AG04449 (cell line): ENCODE data around the gene CLTCL1.

Source experiments
- CTCF ChIA-PET: fragments of 350-600 bp; formaldehyde crosslinking; extraction: SDS; loops from one replicate; lab custom pipeline; 2021; ENCODE audit warnings: antibody characterized with exemption; lab: Yijun Ruan, JAX
- POLR2A ChIA-PET: fragments of 400-600, 350-600 bp; formaldehyde crosslinking; extraction: SDS; loops from one replicate; lab custom pipeline; 2020; ENCODE audit warnings: antibody characterized with exemption, inconsistent platforms; lab: Yijun Ruan, JAX
- DNase-seq: peaks from one replicate; pipeline ENCODE4 v3.0.0-alpha.2; 2010; ENCODE audit warnings: low read depth, low spot score
- H3K4me3 ChIP-seq: 2 replicates; pipeline ENCODE4 v1.5.1; 2011; ENCODE audit warnings: low read depth, mild to moderate bottlenecking, control low read depth, low read length
- TF ChIP-seq, protein P1 (sequence below): IDR thresholded peaks from one replicate; pipeline ENCODE4 v1.5.1; 2011; ENCODE audit warnings: mild to moderate bottlenecking, moderate library complexity, low read length, control low read depth, inconsistent platforms; ENCODE audit not compliant: insufficient read depth; ENCODE audit errors: missing control alignments

CLTCL1 gene

DNA sequence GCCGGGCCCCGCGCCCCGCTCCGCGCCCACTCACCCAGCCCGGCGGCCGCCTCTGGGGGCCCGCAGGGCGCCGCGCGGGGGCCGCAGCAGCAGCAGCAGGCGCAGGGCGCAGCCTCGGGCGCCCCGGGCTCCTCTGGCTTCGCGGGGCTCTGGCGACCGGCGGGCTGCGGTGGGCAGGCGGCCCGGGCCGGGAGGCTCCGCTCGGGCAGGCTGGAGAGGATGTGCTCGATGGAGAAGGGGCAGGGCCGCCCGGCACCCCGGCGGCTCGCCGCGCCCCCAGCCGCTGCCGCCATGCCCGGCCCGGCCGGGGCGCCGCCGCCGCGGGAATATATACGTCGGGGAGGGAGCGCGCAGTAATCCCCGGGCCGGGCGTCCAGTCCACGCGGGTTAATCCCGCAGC, 141.5 kb downstream of the CLTCL1 start, which contains the start of gene GSC2:
Gene GSC2, minus strand, starts transcription at position 302 of the 400 bp plus-strand sequence. Its CDS starts 9 bp downstream, at position 293.
- H3K4me3 ChIP-seq: no peak within 1 kb of the TSS
- TF ChIP-seq, protein P1, sequence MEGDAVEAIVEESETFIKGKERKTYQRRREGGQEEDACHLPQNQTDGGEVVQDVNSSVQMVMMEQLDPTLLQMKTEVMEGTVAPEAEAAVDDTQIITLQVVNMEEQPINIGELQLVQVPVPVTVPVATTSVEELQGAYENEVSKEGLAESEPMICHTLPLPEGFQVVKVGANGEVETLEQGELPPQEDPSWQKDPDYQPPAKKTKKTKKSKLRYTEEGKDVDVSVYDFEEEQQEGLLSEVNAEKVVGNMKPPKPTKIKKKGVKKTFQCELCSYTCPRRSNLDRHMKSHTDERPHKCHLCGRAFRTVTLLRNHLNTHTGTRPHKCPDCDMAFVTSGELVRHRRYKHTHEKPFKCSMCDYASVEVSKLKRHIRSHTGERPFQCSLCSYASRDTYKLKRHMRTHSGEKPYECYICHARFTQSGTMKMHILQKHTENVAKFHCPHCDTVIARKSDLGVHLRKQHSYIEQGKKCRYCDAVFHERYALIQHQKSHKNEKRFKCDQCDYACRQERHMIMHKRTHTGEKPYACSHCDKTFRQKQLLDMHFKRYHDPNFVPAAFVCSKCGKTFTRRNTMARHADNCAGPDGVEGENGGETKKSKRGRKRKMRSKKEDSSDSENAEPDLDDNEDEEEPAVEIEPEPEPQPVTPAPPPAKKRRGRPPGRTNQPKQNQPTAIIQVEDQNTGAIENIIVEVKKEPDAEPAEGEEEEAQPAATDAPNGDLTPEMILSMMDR: no peak
- ChIA-PET CTCF (no interaction called here), POLR2A (no interaction called here)
- DNase-seq: no peak

DNA sequence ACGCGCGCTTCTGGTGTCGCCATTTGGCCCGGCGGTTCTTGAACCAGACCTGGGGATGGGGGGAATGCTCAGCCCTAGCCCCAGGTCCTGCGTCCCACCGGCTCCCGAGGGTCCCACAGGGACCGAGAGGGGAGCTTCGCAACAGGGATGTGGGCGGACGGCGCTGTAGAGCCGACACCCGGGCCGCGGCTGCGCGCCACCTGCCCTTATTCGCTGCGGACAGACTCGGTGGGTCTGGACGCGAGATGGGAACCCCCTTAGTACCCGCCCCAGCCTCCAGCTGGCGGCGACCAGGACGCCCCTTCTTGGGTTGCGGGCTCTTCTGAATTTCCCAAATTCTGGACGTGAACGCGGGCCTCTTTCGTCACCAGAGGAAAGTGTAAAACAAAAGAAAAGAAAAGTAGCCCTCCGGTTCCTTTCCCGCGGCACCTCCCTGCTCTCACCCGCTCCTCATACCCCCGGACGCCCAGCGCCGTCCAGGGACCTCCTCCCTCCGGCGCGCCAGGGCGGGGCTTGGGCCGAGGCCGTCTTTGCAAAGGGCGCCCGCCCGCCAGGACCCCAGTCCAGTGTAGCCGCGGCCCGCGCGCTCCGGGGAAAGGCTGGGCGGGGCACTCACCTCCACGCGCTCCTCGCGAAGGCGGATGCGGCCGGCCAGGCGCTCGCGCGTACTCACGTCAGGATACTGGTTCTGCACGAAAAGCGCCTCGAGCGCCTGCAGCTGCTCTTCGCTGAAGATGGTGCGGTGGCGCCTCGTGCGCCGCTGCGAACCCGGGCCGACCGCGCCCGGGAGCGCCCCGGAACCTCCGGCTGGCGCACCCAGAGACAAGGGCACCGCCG, 142.3 kb downstream of the CLTCL1 start:
- H3K4me3 ChIP-seq: no peak overlapping the region
- ChIA-PET POLR2A (no interaction called here), CTCF (interaction anchor here (1.2 kb wide), 1 partner anchor 13 kb away, joined by 3 read pairs; no protein-coding TSS in a partner anchor)
- DNase-seq: no peak
- TF ChIP-seq, protein P1: no peak

DNA sequence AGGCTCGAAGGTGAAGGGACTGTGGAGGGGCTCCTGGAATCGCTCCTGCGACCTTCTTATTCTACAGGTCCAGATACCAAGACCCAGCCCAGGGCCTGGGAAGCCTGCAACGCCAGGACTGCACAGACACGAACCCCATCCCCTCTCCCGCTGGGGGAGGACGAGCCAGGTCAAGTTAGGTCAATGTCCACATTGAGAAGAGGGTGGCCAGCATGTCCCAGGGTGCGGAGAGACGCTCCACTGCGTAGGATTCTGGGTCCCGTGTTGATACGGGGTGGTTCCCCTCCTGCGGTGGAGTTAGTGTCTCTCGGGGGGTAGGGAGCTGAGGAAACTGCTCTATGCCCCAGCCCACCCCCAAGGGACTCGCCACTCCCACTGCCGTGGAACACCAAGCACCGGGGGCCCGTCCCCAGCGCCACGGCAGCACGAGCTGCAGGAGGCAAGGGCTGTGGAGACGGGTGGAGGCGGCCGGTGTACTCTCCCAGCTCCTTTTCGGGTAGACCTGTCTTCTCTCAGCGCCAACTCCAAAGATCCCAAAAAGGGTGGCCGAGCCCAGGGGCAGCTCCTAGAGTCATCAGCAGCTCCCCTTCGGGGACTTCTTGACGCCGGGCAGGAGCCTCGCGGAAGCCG, 143.0 kb downstream of the CLTCL1 start:
- TF ChIP-seq, protein P1: no peak
- CTCF ChIA-PET: interaction anchor here (1.2 to 1.4 kb wide), 2 partner anchors 13 to 481 kb away, joined by 3 to 4 read pairs; no protein-coding TSS in a partner anchor
- POLR2A ChIA-PET: no interaction called here

DNA sequence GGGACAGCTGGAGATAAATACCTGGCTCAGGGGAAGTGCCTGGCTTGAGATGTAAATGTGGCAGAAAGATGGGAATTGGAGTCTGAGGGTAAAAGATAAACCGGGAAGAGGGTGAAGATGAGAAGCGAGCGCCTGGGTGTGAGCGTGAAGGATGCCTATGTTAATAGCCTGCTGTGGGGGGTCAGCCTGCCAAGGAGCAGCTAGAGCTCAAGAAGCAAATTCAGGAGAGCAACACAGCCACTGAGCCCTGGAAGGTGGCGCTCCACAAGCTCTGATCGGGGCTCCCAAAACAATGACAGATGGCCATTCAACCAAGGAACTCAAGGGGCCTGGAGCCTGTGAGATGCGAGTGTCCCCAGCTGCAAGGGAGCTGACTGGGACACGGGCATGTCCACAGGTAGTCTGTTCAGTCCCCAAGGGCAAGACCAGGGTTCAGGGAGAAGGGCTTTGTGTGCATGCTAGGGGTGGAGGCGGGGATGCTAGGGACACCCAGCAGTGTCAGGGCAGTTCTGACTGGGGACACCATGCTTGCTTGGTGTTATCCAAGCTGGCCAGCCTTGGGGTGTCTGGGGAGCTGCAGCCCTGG, 144.2 kb downstream of the CLTCL1 start:
- DNase-seq: no peak
- ChIA-PET POLR2A (no interaction called here), CTCF (interaction anchor here (0.9 to 1.5 kb wide), 4 partner anchors 8 to 482 kb away, joined by 3 to 5 read pairs (median 4); no protein-coding TSS in a partner anchor)
- H3K4me3 ChIP-seq: no peak overlapping the region
- TF ChIP-seq, protein P1: no peak

More for the DNA sequence above, 143.0 kb downstream of the CLTCL1 start:
- no peak overlapping the region for H3K4me3 ChIP-seq
- DNase-seq: no peak

DNA sequence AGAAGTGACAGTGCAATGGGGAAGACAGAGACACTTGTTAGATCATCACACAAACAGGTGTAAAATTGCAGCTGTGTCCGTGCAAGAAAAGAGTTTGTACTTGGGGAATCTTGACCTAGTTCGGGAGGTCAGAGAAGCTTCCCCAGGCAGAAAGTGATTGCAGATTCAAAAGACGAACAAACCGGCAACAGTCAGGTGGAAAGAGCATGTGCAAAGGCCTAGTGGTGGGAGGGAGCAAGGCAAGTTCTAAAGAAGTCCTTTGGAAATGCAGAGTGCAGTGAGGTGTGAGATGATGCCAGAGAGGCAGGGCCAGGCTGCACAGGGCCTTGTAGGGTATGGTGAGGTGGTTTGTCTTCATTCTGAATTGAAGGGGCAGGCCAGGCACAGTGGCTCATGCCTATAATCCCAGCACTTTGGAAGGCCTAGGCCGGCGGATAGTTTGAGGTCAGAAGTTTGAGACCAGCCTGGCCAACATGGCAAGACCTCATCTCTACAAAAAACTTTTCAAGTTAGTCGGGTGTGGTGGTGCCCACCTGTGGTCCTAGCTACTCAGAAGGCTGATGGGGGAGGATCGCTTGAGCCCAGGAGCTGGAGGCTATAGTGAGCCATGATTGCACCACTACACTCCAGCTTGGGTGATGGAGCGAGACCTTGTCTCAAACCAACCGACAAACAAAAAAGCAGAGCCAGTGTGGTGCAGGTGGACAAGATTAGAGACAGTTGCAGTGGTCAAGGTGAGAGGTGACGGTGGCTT, 145.1 kb downstream of the CLTCL1 start:
- CTCF ChIA-PET: interaction anchor here (0.9 to 2.5 kb wide), 5 partner anchors 9 to 481 kb away, joined by 3 to 11 read pairs (median 4); no protein-coding TSS in a partner anchor
- no peak for DNase-seq
- POLR2A ChIA-PET: no interaction called here
- no peak overlapping the region for H3K4me3 ChIP-seq
- TF ChIP-seq, protein P1: no peak
